DMS53 treated with DMSO at 0.1 percent for 48 hours (cell line): ENCODE data around the gene CFHR4.
"Not testable (repeated sequence)": the region's sequence is repeated elsewhere in the genome, so short reads cannot be mapped to it uniquely, and the experiment has no call there.

Source experiments
- DNase-seq: peaks from one replicate; lab custom pipeline; 2025; ENCODE audit not compliant: unreplicated experiment; lab: John Stamatoyannopoulos, UW

Gene CFHR4

DNA sequence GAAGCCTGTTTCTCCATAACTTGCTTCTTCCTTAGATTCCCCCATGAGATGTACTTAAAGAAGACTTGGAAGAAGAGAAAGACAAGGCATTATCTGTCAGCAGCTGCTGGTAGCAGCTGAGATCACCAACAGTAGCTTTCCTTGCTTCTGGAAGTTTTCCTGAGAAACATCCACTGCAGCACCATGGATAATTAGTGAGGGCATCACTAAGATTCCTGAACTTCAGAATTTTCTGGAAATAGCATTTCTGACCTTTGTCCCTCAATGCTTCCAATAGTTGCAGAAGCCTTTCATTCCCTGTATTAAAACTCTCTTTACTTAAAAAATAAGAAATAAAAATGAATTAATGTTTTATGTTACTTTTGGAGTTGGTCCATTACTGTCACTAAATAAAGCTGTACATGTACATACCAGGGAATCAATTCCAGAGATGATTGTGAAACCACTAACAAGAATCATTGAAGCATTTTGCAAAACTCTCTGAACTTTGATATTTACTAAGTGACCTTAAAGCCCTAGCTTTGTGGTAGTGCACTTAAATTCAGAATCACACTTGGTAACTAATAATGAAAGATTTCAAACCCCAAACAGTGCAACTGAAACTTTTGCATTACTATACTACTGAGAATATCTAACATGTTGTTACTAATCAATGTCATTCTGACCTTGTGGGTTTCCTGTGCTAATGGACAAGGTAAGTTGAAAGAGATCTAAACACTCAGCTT lies at the start of gene CFHR4:
TSS of gene CFHR4 (plus strand) at position 538 of the 725 bp plus-strand sequence. CDS start at position 637, 99 bp downstream.
- no peak for DNase-seq

DNA sequence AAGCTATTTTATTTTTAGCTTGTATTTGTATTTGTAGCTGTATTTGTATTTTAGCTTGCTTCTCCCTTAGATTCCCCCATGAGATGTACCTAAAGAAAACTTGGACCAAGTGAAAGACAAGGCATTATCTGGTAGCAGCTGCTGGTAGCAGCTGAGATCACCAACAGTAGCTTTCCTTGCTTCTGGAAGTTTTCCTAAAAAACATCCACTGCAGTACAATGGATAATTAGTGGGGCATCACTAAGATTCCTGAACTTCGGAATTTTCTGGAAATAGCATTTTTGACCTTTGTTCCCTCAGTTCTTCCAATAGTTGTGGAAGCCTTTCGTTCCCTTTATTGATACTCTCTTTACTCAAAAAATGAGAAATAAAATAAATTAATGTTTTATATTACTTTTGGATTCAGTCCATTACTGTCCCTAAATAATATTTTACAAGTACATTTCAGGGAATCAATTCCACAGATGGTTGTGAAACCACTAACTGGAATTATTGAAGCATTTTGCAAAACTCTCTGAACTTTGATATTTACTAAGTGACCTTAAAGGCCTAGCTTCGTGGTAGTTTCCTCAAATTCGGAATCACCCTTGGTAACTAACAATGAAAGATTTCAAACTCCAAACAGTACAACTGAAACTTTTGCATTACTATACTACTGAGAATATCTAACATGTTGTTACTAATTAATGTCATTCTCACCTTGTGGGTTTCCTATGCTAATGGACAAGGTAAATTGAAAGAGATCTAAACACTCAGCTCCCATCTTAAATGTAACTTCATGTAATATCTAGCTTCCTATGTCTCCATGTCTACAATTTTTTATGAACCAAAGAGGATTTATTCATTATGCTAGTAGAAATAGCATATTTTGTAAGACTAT lies 38.0 kb upstream of the CFHR4 start:
- not testable (repeated sequence) for DNase-seq

DNA sequence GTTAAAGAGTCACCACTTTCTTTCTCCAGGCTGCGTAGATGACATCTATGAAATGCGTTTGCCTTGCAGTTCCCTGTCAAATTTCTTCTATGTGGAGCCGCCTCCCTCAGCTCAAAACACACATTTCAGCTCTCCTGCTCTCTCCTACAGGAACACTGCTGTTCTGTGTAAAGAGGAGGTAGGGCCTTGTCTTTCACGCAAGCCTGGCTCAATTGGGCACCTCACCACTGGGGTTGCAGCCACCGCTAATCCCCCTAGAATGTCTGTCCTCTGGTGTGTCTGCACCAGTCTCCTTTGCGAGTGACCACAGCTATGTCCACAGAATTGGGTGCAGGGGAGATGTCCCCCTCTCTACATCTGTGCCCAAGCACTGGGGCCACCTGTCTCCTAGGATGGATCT lies 31.8 kb upstream of the CFHR4 start:
- DNase-seq: no peak

DNA sequence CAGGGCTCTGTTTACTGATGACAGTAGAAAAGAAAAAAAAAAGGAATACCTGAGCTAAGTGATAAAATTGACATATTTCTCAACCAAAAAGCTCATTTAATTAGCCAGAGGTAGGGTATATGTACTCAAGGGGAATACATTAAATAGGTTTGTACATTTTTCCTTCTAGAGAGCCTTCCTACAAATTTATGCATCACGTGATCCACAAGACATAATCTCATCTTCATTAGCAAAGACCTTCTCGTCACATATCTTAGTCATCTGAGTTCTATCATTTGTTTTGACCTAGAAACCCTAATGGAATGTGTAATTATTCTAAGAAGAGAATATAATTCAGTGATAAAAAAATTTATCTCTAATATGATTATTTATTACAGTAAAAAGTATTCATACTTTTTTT lies 30.7 kb upstream of the CFHR4 start:
- no peak for DNase-seq

- DNase-seq: no peak
Measured at GRCh38 chr1:196858811-196859210, 29.0 kb upstream of the CFHR4 start.

DNA sequence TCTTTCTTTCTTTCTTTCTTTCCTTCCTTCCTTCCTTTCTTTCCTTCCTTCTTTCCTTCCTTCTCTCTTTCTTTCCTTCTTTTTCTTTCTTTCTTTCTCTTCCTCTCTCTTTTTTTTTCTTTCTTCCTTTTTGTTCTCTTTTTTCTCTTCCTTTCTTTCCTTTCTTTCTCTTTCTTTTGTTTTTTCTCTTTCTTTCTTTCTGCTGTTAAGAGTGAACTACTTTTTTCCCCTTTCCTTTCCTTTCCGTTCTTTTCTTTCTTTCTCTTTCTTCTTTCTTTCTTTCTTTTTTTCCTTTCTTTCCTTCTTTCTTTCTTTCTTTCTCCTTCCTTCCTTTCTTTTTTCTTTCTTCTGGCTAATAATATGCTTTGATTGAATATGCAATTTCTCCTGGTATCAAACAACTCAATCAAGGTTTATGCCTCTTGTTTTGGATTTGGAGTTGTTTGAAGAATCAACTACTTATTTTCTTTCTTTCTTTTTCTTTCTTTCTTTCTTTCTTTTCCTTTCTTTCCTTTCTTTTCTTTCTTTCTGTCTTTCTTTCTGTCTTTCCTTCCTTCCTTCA lies 27.4 kb upstream of the CFHR4 start:
- no peak for DNase-seq

- DNase-seq: no peak
Measured at GRCh38 chr1:196861429-196861828, 26.4 kb upstream of the CFHR4 start.

DNA sequence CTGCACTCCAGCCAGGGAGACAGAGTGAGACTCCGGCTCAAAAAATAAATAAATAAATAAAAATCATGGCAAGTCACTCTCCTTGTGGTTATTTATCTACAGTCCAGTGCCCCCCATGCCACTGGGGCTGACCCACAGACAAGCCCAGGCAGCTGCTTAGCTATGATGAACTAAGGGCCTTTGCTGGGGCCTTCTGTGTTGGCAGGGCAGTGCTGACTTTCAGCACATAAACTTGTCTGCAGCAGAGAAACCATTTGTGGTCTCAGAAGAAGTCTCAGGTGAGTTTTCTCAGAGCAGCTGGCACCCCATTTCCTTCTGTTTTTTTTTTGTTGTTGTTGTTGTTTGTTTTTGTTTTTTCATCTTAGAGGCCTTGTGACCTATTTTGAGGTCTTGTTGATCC lies 20.9 kb upstream of the CFHR4 start:
- DNase-seq: no peak

DNA sequence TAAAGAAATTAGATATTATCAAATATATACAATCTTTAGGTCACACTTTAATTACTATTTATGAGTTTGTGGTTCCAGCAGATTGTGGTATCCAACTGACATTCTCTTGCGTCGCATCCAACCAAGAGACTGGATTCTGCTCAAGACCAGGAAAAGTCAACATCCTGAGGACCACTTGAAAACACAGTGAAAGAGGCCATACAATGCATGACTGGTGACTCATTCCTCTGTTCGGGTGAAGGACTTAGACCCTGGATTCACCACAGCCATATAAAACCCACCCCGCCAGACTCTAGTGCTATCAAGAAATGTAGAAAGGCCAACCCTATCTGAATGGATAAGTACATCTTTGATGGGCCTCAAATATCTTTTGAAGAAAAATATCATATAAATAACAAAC lies 14.5 kb upstream of the CFHR4 start:
- DNase-seq: peak; percentile 92

GRCh38 chr1:196875935-196876334 lies 11.9 kb upstream of the CFHR4 start:
- DNase-seq: no peak

GRCh38 chr1:196877964-196878363 lies 9.9 kb upstream of the CFHR4 start:
- DNase-seq: no peak

- not testable (repeated sequence) for DNase-seq
Measured at GRCh38 chr1:196886560-196886959, 1.3 kb upstream of the CFHR4 start.

- no peak for DNase-seq
Measured at GRCh38 chr1:196890668-196891067, 2.8 kb downstream of the CFHR4 start.

DNA sequence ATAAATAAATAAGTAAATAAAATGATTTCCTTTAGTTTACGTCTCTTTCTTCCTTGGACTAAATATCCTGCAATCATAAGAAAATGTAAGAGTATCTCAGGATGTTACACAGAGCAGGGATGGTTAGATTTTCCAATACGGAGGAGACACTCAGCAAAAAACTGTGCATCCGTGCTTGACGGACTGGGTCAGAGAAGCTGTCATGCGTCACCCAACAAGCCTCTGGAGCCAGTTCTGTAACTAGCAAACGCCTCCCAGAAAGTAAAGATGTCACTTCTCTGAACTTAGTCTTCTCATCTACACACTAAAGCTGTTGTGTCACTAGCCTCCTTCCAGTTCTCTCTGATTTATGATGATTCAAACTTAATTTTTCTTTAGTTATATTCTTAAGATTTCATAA lies 3.4 kb downstream of the CFHR4 start:
- DNase-seq: no peak

GRCh38 chr1:196896355-196896754 lies 8.5 kb downstream of the CFHR4 start:
- DNase-seq: no peak

GRCh38 chr1:196897158-196897828 lies 9.4 kb downstream of the CFHR4 start:
- no peak for DNase-seq

- DNase-seq: no peak
Measured at GRCh38 chr1:196902344-196902743, 14.5 kb downstream of the CFHR4 start.

- DNase-seq: peak; percentile 10
Measured at GRCh38 chr1:196910215-196910614, 22.4 kb downstream of the CFHR4 start.

- DNase-seq: not testable (repeated sequence)
Measured at GRCh38 chr1:196912283-196912682, 24.4 kb downstream of the CFHR4 start.

GRCh38 chr1:196926839-196927238 lies 39.0 kb downstream of the CFHR4 start:
- DNase-seq: not testable (repeated sequence)

- DNase-seq: not testable (repeated sequence)
Measured at GRCh38 chr1:196932853-196933252, 45.0 kb downstream of the CFHR4 start.
